Activated B cell treated with CpG ODN at 0.5 μM for 24 hours (primary cell): ENCODE data around the gene SNED1. TPM values are rescaled to one million over a fixed set of nuclear protein-coding genes. Genes with fewer than 3 reads are reported as not detected.

ENCODE experiments used
- ATAC-seq: fragments of 200-7000 bp; cut with Tn5 transposase; one replicate; pipeline ENCODE4 v1.10.0; 2021; ENCODE audit warnings: low read depth, mild to moderate bottlenecking, moderate library complexity
- CTCF ChIA-PET: fragments of 350-600 bp; sonication (Branson Sonifier 250); formaldehyde crosslinking; loops from one replicate; lab custom pipeline; 2021; ENCODE audit warnings: antibody characterized with exemption; lab: Charles Lee
- POLR2A ChIA-PET: fragments of 350-600 bp; sonication (Branson Sonifier 250); formaldehyde crosslinking; loops from one replicate; lab custom pipeline; 2021; ENCODE audit warnings: antibody characterized with exemption; lab: Charles Lee
- DNase-seq: peaks from one replicate; pipeline ENCODE4 v3.0.0; 2022
- H3K27ac Mint-ChIP-seq: one replicate; pipeline ENCODE4 v1.8.0; 2020; ENCODE audit warnings: mixed read lengths
- H3K27me3 Mint-ChIP-seq: one replicate; pipeline ENCODE4 v1.8.0; 2021; ENCODE audit warnings: mixed read lengths
- H3K36me3 Mint-ChIP-seq: one replicate; pipeline ENCODE4 v1.8.0; 2021; ENCODE audit warnings: low read depth, mixed read lengths
- H3K4me1 Mint-ChIP-seq: one replicate; pipeline ENCODE4 v1.8.0; 2021; ENCODE audit warnings: mixed read lengths
- H3K4me3 Mint-ChIP-seq: one replicate; pipeline ENCODE4 v1.8.0; 2020; ENCODE audit warnings: mild to moderate bottlenecking, mixed read lengths
- H3K9me3 Mint-ChIP-seq: one replicate; pipeline ENCODE4 v1.8.0; 2020; ENCODE audit warnings: mixed read lengths
- CTCF ChIP-seq: fragments of 200-600 bp; IDR thresholded peaks from one replicate; pipeline ENCODE4 v1.8.0; 2022; ENCODE audit warnings: antibody characterized with exemption, mild to moderate bottlenecking
- intact Hi-C: fragments of 100-400 bp; cut with micrococcal nuclease; formaldehyde crosslinking; loops from one replicate; pipeline ENCODE4 v1.15.1; 2024
- total RNA-seq: library from RNA; stranded (reverse); gene quantifications from 2 replicates; pipeline ENCODE4 v1.2.3, GENCODE V29; 2022

SNED1 gene
- total RNA-seq, 1 donor from 2014 or later, result 59.8 TPM

GRCh38 chr2:241050624-241051577 is 52.5 kb downstream of the SNED1 start:
- Mint-ChIP-seq H3K27ac (peak overlapping the region; percentile 18), H3K9me3 (peaks cover 3% of the 10 kb centered on the region), H3K27me3 (no peaks in the 10 kb centered on the region), H3K4me1 (peaks cover 3% of the 10 kb centered on the region), H3K4me3 (no peak overlapping the region), H3K36me3 (peaks cover 39% of the 10 kb centered on the region)
- intact Hi-C loops, result no loop called here
- CTCF ChIA-PET, result no interaction called here
- ATAC-seq, result peak; percentile 49
- no peak for TF ChIP-seq CTCF
- POLR2A ChIA-PET, result interaction anchor here (0.6 kb wide), 1 partner anchor 100 kb away, joined by 3 read pairs; the partner anchor contains the start of gene PPP1R7
- DNase-seq, result peak; percentile 14

- no peak overlapping the region for H3K4me3 Mint-ChIP-seq
- intact Hi-C loops, result no loop called here
- H3K27ac Mint-ChIP-seq, result no peak overlapping the region
- ChIA-PET CTCF (no interaction called here), POLR2A (no interaction called here)
- peaks cover 35% of the 10 kb centered on the region for H3K36me3 Mint-ChIP-seq
- ATAC-seq (no peak), DNase-seq (no peak)
- peaks cover 3% of the 10 kb centered on the region for H3K4me1 Mint-ChIP-seq
- TF ChIP-seq CTCF, result no peak
- no peaks in the 10 kb centered on the region for H3K9me3 Mint-ChIP-seq
- H3K27me3 Mint-ChIP-seq, result no peaks in the 10 kb centered on the region
These were observed 53.4 kb downstream of the SNED1 start for GRCh38 chr2:241051578-241052487.

GRCh38 chr2:241052677-241053360 is 54.4 kb downstream of the SNED1 start:
- TF ChIP-seq CTCF, result no peak
- H3K27me3 Mint-ChIP-seq, result no peaks in the 10 kb centered on the region
- no peak for DNase-seq
- ChIA-PET POLR2A (no interaction called here), CTCF (no interaction called here)
- H3K4me3 Mint-ChIP-seq, result no peak overlapping the region
- H3K27ac Mint-ChIP-seq, result no peak overlapping the region
- peaks cover 32% of the 10 kb centered on the region for H3K36me3 Mint-ChIP-seq
- ATAC-seq, result no peak
- no peaks in the 10 kb centered on the region for H3K9me3 Mint-ChIP-seq
- peaks cover 3% of the 10 kb centered on the region for H3K4me1 Mint-ChIP-seq
- intact Hi-C loops, result no loop called here

GRCh38 chr2:241053576-241054251 is 55.3 kb downstream of the SNED1 start:
- CTCF ChIA-PET, result interaction anchor here (1.2 kb wide), 1 partner anchor 24 kb away, joined by 4 read pairs; no protein-coding TSS in a partner anchor
- ATAC-seq (no peak), DNase-seq (no peak)
- intact Hi-C loops, result no loop called here
- TF ChIP-seq CTCF, result no peak
- H3K4me3 Mint-ChIP-seq, result no peak overlapping the region
- peaks cover 30% of the 10 kb centered on the region for H3K36me3 Mint-ChIP-seq
- peaks cover 3% of the 10 kb centered on the region for H3K4me1 Mint-ChIP-seq
- POLR2A ChIA-PET, result no interaction called here
- H3K27ac Mint-ChIP-seq, result no peak overlapping the region
- no peaks in the 10 kb centered on the region for H3K27me3 Mint-ChIP-seq
- H3K9me3 Mint-ChIP-seq, result no peaks in the 10 kb centered on the region
